Mesodermal cell (in vitro differentiated cells): ENCODE measurements around the gene NAA35.

Source experiments
- H3K27ac ChIP-seq: 2 replicates; pipeline ENCODE4 v1.7.0; 2013; ENCODE audit warnings: mild to moderate bottlenecking, low read depth, low read length, moderate library complexity; ENCODE audit not compliant: severe bottlenecking
- H3K36me3 ChIP-seq: 2 replicates; pipeline ENCODE4 v1.7.1; 2013; ENCODE audit warnings: mild to moderate bottlenecking, low read length, moderate library complexity; ENCODE audit not compliant: control insufficient read depth, insufficient read depth
- H3K4me1 ChIP-seq: one replicate; pipeline ENCODE4 v1.7.1; 2013; ENCODE audit warnings: mild to moderate bottlenecking, low read length; ENCODE audit not compliant: insufficient read depth, control insufficient read depth, poor library complexity, severe bottlenecking
- H3K4me3 ChIP-seq: 2 replicates; pipeline ENCODE4 v1.7.0; 2013; ENCODE audit warnings: low read length, control low read depth, mild to moderate bottlenecking; ENCODE audit not compliant: insufficient read depth, poor library complexity, severe bottlenecking; ENCODE audit errors: extremely low read depth
- H3K9me3 ChIP-seq: 2 replicates; pipeline ENCODE4 v1.7.1; 2013; ENCODE audit warnings: mild to moderate bottlenecking, low read length, moderate library complexity; ENCODE audit not compliant: control insufficient read depth
- WGBS, 2 experiments: methylation state at CpG; one replicate each; pipeline ENCODE4 v1.1.5; 2013; ENCODE audit warnings: missing lambda C conversion rate in 2 of 2; ENCODE audit not compliant: insufficient coverage in 2 of 2; 5-methylcytosine and 5-hydroxymethylcytosine counted together

NAA35 gene

DNA sequence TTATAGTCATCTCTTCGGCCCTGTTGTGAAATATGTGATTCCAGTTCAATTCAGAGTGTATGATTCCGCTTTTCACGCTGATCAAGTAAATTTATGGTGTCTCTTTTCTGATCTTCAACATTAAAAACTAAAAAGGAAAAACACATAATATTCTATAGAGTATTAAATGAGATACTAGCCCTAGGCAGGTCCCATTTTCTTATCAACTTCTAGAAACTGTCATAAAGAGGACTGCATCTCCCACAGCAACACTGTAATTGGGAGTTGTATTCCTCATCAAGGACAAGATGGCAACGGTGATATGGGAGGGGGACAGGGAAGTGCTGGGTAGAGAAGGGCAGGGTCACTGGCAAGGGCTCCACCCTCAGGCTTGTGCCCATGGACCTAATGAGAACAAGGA lies 86.8 kb downstream of the NAA35 start:
- Histone ChIP-seq H3K27ac (no peak overlapping the region), H3K36me3 (peaks cover 74% of the 10 kb centered on the region), H3K9me3 (no peaks in the 10 kb centered on the region), H3K4me1 (no peaks in the 10 kb centered on the region), H3K4me3 (no peak overlapping the region)
- WGBS, 2 experiments: 83 to 100% methylated on average over 1 of the region's 4 CpGs

DNA sequence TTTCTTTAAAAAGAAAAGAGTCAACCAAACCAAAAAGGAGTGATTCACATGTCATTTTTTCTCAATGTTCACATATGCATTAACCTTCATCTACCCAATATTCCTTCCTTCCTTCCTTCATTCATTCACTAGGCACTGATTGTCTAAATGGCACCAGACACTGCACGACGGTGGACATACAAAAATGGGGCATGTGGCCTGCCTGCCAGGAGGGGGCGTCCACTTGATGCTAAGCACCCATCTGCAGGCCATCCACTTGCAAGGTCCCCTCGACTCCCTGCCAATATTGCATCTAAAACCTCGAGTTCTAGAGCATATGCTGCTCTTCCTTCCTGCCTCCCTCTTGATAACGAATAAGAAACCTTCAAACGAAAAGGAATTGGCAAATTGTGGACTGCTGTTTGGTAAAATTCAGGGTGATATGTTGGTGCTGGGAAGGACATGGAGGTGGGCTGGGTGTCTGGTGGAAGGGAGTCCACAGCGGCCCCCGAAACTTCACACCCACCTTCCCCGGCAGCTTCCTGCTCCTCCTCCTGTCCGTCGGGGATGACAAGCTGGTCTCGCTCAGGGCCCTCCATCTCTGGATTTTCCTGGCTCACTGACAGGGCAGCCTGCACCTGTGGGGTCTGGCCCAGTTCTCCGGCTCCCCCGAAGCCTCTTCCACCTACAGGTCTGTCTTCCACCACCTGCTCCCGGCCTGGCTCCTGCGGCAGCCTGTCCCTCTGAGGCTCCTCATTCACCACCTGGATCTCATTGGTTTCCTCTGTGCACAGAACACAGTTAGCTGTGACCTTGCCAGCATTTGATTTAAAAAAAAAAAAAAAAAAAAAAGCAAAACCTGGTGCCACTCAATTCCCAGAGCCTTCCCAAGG lies 94.2 kb downstream of the NAA35 start:
- 77 to 83% methylated on average over 10 to 12 of the region's 17 CpGs for WGBS, 2 experiments

DNA sequence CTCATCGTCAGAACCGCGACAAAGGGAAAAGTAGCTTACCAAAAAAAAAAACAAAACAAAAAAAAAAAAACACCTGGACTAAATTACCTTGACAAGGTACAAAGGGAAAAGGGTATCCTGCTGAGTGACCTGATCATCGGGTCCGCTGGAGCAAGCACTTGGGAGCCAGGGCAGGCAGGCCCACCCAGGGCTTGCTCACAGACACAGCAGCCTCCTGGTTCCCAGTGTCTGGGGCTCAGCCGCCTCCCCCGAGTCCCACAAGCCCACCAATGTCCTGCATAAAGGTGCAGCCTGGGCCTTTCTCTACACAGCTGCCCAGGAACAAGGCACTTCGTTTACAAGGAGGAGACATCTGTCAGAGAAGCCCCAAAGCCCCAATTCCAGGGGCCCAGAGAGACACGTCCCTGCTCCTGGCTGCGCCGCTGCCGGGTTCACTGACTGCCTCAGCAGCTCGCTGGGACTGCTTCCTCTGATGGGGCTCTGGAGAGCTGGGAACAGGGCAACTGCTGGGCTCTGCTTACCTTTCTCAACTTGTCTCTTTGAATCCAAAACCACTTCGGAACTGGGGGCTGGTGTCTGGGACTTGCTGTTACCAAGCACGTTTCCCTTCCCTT lies 95.0 kb downstream of the NAA35 start:
- no peak overlapping the region for H3K27ac ChIP-seq
- no peaks in the 10 kb centered on the region for H3K4me1 ChIP-seq
- peaks cover 71% of the 10 kb centered on the region for H3K36me3 ChIP-seq
- H3K4me3 ChIP-seq: no peak overlapping the region
- WGBS, 2 experiments: 84 to 94% methylated on average over 10 of the region's 15 CpGs
- no peaks in the 10 kb centered on the region for H3K9me3 ChIP-seq

More for the DNA sequence above, 94.2 kb downstream of the NAA35 start:
- Histone ChIP-seq H3K36me3 (peaks cover 63% of the 10 kb centered on the region), H3K9me3 (no peaks in the 10 kb centered on the region), H3K4me3 (no peak overlapping the region), H3K27ac (no peak overlapping the region), H3K4me1 (no peaks in the 10 kb centered on the region)

GRCh38 chr9:86036555-86036954 lies 95.6 kb downstream of the NAA35 start:
- Histone ChIP-seq H3K4me3 (no peak overlapping the region), H3K9me3 (no peaks in the 10 kb centered on the region), H3K27ac (no peak overlapping the region), H3K4me1 (no peaks in the 10 kb centered on the region), H3K36me3 (peaks cover 71% of the 10 kb centered on the region)
- 93 to 94% methylated on average over 2 to 8 of the region's 9 CpGs for whole genome bisulfite sequencing, 2 experiments

DNA sequence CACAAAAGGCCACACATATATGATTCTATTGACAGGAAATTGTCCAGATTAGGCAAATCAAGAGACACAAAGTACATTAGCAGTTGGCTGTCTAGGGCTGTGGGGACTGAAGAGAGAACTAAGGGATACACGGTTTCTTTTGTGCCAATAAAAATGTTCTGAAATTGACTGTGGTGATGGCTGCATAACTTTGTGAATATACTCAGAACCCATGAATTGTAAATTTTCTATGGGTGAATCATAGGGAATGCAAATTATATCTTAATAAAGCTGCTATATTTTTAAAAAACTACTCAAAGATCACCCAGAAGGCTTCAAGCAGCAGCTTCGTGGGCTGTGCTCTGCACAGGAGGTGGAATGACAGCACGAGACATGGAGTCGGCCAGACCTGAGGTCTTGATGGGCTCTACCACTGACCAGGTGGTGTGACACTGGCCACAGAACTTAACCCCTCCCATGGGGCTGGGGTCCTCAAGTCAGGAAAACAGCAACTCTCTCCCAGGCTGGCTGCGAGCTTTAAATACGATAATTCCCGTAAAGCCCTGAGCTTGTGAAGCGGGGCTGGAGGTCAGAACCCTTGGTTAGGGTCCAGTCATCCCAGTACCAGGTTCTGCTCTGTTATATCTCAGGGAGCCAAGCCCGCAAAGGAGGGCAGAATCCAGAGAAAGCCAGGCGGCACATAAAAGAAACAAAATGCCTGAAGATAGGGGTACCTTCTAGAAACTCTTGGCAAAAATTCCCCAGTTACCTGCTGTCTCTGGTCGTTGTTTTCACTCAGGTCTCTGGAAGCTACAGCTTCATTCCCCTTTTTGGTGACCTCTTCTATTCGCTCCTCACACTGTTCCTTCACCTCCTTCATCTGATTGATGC lies 99.3 kb downstream of the NAA35 start:
- no peak overlapping the region for H3K4me3 ChIP-seq
- no peak overlapping the region for H3K27ac ChIP-seq
- H3K4me1 ChIP-seq: no peaks in the 10 kb centered on the region
- peaks cover 60% of the 10 kb centered on the region for H3K36me3 ChIP-seq
- 95 to 96% methylated on average over 9 to 11 of the region's 12 CpGs for WGBS, 2 experiments
- H3K9me3 ChIP-seq: no peaks in the 10 kb centered on the region

DNA sequence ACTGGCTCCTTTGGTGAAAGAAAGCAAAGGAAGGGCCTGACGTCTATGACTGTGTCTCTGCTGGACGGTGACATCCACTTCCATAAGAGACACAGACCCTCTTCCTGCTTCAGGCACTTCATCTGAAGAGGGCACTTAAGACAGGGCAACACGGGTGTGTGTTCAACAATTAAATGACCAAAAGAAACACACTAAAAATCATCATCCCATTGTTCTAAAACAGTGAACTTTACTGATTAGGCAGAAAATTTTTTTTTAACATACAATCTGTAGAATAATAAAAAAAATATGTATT lies 99.9 kb downstream of the NAA35 start:
- no peaks in the 10 kb centered on the region for H3K9me3 ChIP-seq
- no peak overlapping the region for H3K4me3 ChIP-seq
- WGBS, 2 experiments: 50 to 88% methylated on average over 1 to 2 of the region's 3 CpGs
- H3K4me1 ChIP-seq: no peaks in the 10 kb centered on the region
- no peak overlapping the region for H3K27ac ChIP-seq
- H3K36me3 ChIP-seq: peaks cover 56% of the 10 kb centered on the region

DNA sequence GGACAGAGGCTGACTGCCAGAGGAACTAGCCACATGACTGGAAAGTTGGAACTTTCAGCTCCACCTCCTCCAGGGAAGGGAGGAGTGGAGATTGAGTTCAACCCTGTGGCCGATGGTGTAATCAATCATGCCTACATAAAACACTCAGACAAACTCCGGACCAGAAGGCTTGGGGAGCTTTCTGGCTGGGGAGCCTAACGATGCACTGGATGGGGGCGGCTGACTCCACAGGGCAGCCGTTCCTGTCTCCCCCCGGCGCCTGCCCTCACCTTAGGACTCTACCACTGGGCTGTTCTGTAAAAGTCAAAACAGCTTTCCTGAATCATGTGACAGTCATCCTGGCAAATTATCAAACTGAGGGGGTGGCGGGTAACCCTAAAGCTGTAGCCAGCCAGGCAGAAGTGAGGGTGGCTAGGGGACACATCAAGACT lies 100.4 kb downstream of the NAA35 start:
- no peak overlapping the region for H3K4me3 ChIP-seq
- H3K4me1 ChIP-seq: no peaks in the 10 kb centered on the region
- no peak overlapping the region for H3K27ac ChIP-seq
- no peaks in the 10 kb centered on the region for H3K9me3 ChIP-seq
- peaks cover 54% of the 10 kb centered on the region for H3K36me3 ChIP-seq
- 78 to 97% methylated on average over 6 to 8 of the region's 8 CpGs for WGBS, 2 experiments

DNA sequence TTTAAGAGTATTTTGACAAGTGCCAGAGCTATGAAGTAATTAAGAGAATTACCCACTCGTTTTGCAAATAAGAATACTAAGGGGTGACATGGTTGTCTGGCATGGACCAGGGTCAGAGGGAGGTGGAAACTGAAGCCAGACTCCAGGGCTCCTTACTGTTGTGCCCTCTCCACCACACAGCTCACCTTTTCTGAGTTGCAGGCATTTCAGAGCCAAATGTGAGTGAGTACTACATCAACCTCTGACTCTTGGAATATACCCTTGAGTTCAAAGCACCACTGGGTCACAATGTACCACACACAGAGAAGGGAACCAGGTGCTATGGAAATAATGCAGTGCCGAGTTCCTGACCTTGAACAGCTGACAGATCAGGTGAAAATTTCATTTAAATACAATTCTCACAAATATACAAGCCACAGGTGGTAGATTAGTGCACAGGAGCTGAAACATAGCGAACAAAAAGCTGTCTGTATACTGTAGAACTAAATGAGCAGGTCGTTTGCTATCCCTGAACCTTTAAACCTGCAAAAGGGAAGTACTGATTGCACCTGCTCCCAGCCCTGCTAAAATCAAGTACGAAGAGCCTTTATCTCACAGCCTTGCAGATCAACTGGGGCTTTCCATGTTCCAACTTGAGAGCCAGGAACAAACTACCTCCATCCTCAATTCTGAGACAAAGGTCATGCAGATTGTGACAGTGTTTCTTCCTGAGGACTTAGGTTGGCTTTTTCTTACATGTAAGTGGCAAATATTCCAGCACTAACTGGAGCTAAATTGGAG lies 101.4 kb downstream of the NAA35 start:
- H3K36me3 ChIP-seq: peaks cover 53% of the 10 kb centered on the region
- 78 to 89% methylated on average over 1 to 3 of the region's 5 CpGs for WGBS, 2 experiments
- H3K4me1 ChIP-seq: no peaks in the 10 kb centered on the region

DNA sequence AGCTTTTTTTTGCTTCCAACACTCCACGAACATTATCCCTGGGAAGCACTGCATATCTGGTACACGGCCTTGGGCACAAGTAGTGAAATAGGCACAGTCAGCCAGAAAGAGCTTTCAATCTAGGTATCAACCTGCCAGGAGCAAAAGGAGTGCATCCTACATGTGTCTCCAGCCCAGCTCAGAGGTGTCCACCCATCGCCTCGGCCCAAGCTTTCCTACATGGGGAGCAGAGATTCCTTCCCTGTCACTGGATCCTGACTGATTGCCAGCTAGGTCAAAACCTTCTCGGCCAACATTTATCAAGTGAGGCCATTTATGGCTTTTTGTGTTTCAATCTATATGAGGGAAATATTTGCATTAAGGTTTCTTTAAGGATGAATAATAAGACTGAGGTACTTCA lies 102.6 kb downstream of the NAA35 start:
- H3K4me1 ChIP-seq: no peaks in the 10 kb centered on the region
- peaks cover 44% of the 10 kb centered on the region for H3K36me3 ChIP-seq
- no peak overlapping the region for H3K4me3 ChIP-seq
- 88 to 98% methylated on average over 4 of the region's 5 CpGs for WGBS, 2 experiments
- no peaks in the 10 kb centered on the region for H3K9me3 ChIP-seq
- no peak overlapping the region for H3K27ac ChIP-seq

More for the DNA sequence above, 101.4 kb downstream of the NAA35 start:
- Histone ChIP-seq H3K9me3 (no peaks in the 10 kb centered on the region), H3K4me3 (no peak overlapping the region), H3K27ac (no peak overlapping the region)

DNA sequence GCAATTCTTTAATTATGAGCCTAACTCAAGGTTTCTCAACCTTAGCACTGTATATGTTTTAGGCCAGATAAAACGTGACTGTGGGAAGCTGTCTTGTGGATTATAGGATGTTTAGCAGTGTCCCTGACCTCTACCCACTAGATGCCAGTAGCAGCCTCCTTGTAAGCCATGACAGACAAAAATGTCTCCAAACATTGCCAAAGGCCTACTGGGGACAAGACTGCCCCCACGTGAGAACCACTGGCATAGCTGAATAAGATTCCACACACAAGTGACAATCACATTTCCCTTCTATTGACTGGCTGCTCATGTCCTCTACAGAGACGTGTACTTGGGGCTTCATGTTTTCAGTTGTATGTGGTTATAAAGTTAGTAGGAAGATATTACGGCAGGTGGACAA lies 103.1 kb downstream of the NAA35 start:
- Histone ChIP-seq H3K36me3 (peaks cover 42% of the 10 kb centered on the region), H3K4me3 (no peak overlapping the region), H3K4me1 (no peaks in the 10 kb centered on the region), H3K27ac (no peak overlapping the region), H3K9me3 (no peaks in the 10 kb centered on the region)
- WGBS, 2 experiments: 85% methylated on average over 2 of the region's 4 CpGs; no CpG with 5 or more reads in 1 of the 2 experiments
